Measurements from ENCODE around the gene ATP5PO.

- TF ChIP-seq, protein P1, sequence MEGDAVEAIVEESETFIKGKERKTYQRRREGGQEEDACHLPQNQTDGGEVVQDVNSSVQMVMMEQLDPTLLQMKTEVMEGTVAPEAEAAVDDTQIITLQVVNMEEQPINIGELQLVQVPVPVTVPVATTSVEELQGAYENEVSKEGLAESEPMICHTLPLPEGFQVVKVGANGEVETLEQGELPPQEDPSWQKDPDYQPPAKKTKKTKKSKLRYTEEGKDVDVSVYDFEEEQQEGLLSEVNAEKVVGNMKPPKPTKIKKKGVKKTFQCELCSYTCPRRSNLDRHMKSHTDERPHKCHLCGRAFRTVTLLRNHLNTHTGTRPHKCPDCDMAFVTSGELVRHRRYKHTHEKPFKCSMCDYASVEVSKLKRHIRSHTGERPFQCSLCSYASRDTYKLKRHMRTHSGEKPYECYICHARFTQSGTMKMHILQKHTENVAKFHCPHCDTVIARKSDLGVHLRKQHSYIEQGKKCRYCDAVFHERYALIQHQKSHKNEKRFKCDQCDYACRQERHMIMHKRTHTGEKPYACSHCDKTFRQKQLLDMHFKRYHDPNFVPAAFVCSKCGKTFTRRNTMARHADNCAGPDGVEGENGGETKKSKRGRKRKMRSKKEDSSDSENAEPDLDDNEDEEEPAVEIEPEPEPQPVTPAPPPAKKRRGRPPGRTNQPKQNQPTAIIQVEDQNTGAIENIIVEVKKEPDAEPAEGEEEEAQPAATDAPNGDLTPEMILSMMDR (conservative IDR thresholded peaks at IDR 0.05 in 1 of 2, IDR thresholded peaks at IDR 0.05 in 1 of 2; ENCODE audit: low read depth in 1 of 2, low read length in 2 of 2) = no peak
- no peak for TF ChIP-seq EZH2 (IDR thresholded peaks at IDR 0.05; ENCODE audit: low read length, missing control alignments)
Observed at GRCh38 chr21:33857846-33858666, 57.5 kb downstream of the ATP5PO start.

Measured in fibroblast of lung (primary cell).